NB4 (cell line): ENCODE data around the gene LRRC27.

ENCODE experiments used
- DNase-seq: peaks from one replicate; pipeline ENCODE4 v3.0.0; 2010; ENCODE audit warnings: low read depth
- H3K4me3 ChIP-seq: one replicate; pipeline ENCODE4 v1.5.1; 2011; ENCODE audit warnings: mild to moderate bottlenecking, low read depth, low read length, moderate library complexity
- CTCF ChIP-seq: IDR thresholded peaks from one replicate; pipeline ENCODE4 v1.5.1; 2012; ENCODE audit warnings: low read depth, low read length
- MAX ChIP-seq: IDR thresholded peaks from 2 replicates; pipeline ENCODE4 v1.6.1; 2011; ENCODE audit warnings: low read depth, low read length
- MYC ChIP-seq: IDR thresholded peaks from 2 replicates; pipeline ENCODE4 v1.6.1; 2011; ENCODE audit warnings: low read depth, low read length
- POLR2A ChIP-seq: IDR thresholded peaks from 2 replicates; pipeline ENCODE4 v1.6.1; 2011; ENCODE audit warnings: mild to moderate bottlenecking; ENCODE audit not compliant: insufficient read length; ENCODE audit errors: extremely low read depth

The LRRC27 gene

GRCh38 chr10:132419538-132420468 is 87.8 kb downstream of the LRRC27 start:
- TF ChIP-seq MYC (no peak), POLR2A (no peak), MAX (0 out of 2 replicates have a peak, but pooled peaks have one; percentile 14)
- H3K4me3 ChIP-seq, result no peak overlapping the region
- DNase-seq, result no peak

- DNase-seq, result peak; percentile 80
- H3K4me3 ChIP-seq, result no peak overlapping the region
- TF ChIP-seq MAX (0 out of 2 replicates have a peak, but pooled peaks have one; percentile 6), POLR2A (no peak)
These were observed 88.5 kb downstream of the LRRC27 start for GRCh38 chr10:132420469-132420980.

GRCh38 chr10:132420981-132421846 is 89.2 kb downstream of the LRRC27 start:
- DNase-seq, result peak; percentile 92
- H3K4me3 ChIP-seq, result peak overlapping the region; percentile 34
- TF ChIP-seq MAX (peak; percentile 38; the same call in 1 of the 2 replicates), MYC (peak; percentile 66), POLR2A (no peak)

- DNase-seq, result peak; percentile 86
- TF ChIP-seq CTCF, result no peak
- peak; percentile 38; the same call in 1 of the 2 replicates for TF ChIP-seq MAX
- peak overlapping the region; percentile 34 for H3K4me3 ChIP-seq
These were observed 90.1 kb downstream of the LRRC27 start for GRCh38 chr10:132421847-132422751.

- peak; percentile 74 for DNase-seq
- H3K4me3 ChIP-seq, result peak overlapping the region; percentile 32
- TF ChIP-seq MYC, result peak; percentile 80
- no peak for TF ChIP-seq POLR2A
- TF ChIP-seq MAX, result peak; percentile 96
These were observed 91.2 kb downstream of the LRRC27 start for GRCh38 chr10:132422903-132423825.

GRCh38 chr10:132423966-132424861 is 92.2 kb downstream of the LRRC27 start:
- DNase-seq, result no peak
- TF ChIP-seq MYC (no peak), POLR2A (no peak), CTCF (no peak), MAX (no peak)
- no peak overlapping the region for H3K4me3 ChIP-seq
